ENCODE measurements around the gene JAK1. TPM values are rescaled to one million over a fixed set of nuclear protein-coding genes. Genes with fewer than 3 reads are reported as not detected.

JAK1 gene
- total RNA-seq, 1 experiment from 2014 or later, result 339 TPM

DNA sequence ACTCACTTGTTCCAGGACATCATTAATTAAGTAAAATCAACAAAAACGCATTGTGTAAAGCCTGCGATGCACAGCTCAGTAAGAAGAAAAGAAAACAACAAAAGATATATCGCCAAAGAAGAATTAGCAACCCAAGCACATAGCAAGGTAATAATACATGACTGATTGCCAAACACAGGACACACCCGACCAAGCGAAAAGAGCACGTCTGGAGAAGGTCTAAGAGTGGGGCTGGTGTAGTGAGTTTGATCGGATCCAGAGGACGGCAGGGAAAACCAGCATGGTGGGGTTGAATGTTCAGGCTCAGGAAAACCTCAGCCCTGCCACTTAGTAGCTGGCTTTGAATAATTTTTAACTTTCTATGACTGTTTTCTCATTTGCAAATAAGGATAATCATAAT lies 69.8 kb downstream of the JAK1 start:
- H3K4me1 ChIP-seq (ENCODE audit: insufficient read depth, low read length, poor library complexity, severe bottlenecking), result peaks cover 95% of the 10 kb centered on the region

GRCh38 chr1:64895500-64895899 lies 70.8 kb downstream of the JAK1 start:
- no peak for DNase-seq (ENCODE audit: low spot score)
- H3K27ac ChIP-seq (ENCODE audit: low read depth, low read length, poor library complexity, severe bottlenecking), result peak overlapping the region; percentile 92
- BruUV-seq (replicated peaks), result no TSS peak
- no peaks in the 10 kb centered on the region for H3K27me3 ChIP-seq (replicated peaks; ENCODE audit: insufficient read depth, low read depth, low read length, poor library complexity)
- CTCF ChIA-PET, result no interaction called here
- POLR2A ChIA-PET (ENCODE audit: low non-redundant PET), result interaction anchor here (0.6 kb wide), 1 partner anchor 9 kb away, joined by 3 read pairs; no protein-coding TSS in a partner anchor
- H3K36me3 ChIP-seq (ENCODE audit: insufficient read depth, low read length, poor library complexity, severe bottlenecking), result no peaks in the 10 kb centered on the region
- no peaks in the 10 kb centered on the region for H3K9me3 ChIP-seq (ENCODE audit: low read depth, low read length, poor library complexity, severe bottlenecking)
- intact Hi-C loops (cut with micrococcal nuclease; ENCODE audit: unreplicated experiment), result loop anchor here (10.0 kb wide), 1 partner anchor 129 kb away; no protein-coding TSS in a partner anchor
- TF ChIP-seq EZH2 (IDR thresholded peaks at IDR 0.05; ENCODE audit: borderline replicate concordance, low read depth, low read length, poor library complexity, severe bottlenecking) (no peak), CTCF (conservative IDR thresholded peaks at IDR 0.05; ENCODE audit: low read depth, low read length) (no peak)
- H3K4me1 ChIP-seq (ENCODE audit: insufficient read depth, low read length, poor library complexity, severe bottlenecking), result peaks cover 96% of the 10 kb centered on the region
- H3K4me3 ChIP-seq (ENCODE audit: low read depth, low read length, poor library complexity, severe bottlenecking), result no peak overlapping the region

More for the DNA sequence above, 69.8 kb downstream of the JAK1 start:
- ChIA-PET POLR2A (ENCODE audit: low non-redundant PET) (no interaction called here), CTCF (no interaction called here)
- Histone ChIP-seq H3K27ac (ENCODE audit: low read depth, low read length, poor library complexity, severe bottlenecking) (peak overlapping the region; percentile 92), H3K36me3 (ENCODE audit: insufficient read depth, low read length, poor library complexity, severe bottlenecking) (no peaks in the 10 kb centered on the region), H3K4me3 (ENCODE audit: low read depth, low read length, poor library complexity, severe bottlenecking) (no peak overlapping the region), H3K9me3 (ENCODE audit: low read depth, low read length, poor library complexity, severe bottlenecking) (no peaks in the 10 kb centered on the region), H3K27me3 (replicated peaks; ENCODE audit: insufficient read depth, low read depth, low read length, poor library complexity) (no peaks in the 10 kb centered on the region)
- no TSS peak for BruUV-seq (replicated peaks)
- no peak for DNase-seq (ENCODE audit: low spot score)
- intact Hi-C loops (cut with micrococcal nuclease; ENCODE audit: unreplicated experiment), result loop anchor here (10.0 kb wide), 1 partner anchor 128 kb away; no protein-coding TSS in a partner anchor
- TF ChIP-seq CTCF (conservative IDR thresholded peaks at IDR 0.05; ENCODE audit: low read depth, low read length), result no peak
- TF ChIP-seq EZH2 (IDR thresholded peaks at IDR 0.05; ENCODE audit: borderline replicate concordance, low read depth, low read length, poor library complexity, severe bottlenecking), result no peak

- ChIA-PET POLR2A (ENCODE audit: low non-redundant PET) (interaction anchor here (0.6 kb wide), 1 partner anchor 8 kb away, joined by 3 read pairs; no protein-coding TSS in a partner anchor), CTCF (no interaction called here)
- Histone ChIP-seq H3K4me3 (ENCODE audit: low read depth, low read length, poor library complexity, severe bottlenecking) (no peak overlapping the region), H3K27ac (ENCODE audit: low read depth, low read length, poor library complexity, severe bottlenecking) (peak overlapping the region; percentile 92), H3K9me3 (ENCODE audit: low read depth, low read length, poor library complexity, severe bottlenecking) (no peaks in the 10 kb centered on the region), H3K27me3 (replicated peaks; ENCODE audit: insufficient read depth, low read depth, low read length, poor library complexity) (no peaks in the 10 kb centered on the region), H3K4me1 (ENCODE audit: insufficient read depth, low read length, poor library complexity, severe bottlenecking) (peaks cover 98% of the 10 kb centered on the region), H3K36me3 (ENCODE audit: insufficient read depth, low read length, poor library complexity, severe bottlenecking) (no peaks in the 10 kb centered on the region)
- peak; percentile 45 for DNase-seq (ENCODE audit: low spot score)
- intact Hi-C loops (cut with micrococcal nuclease; ENCODE audit: unreplicated experiment), result loop anchor here (10.0 kb wide), 1 partner anchor 130 kb away; no protein-coding TSS in a partner anchor
- TF ChIP-seq CTCF (conservative IDR thresholded peaks at IDR 0.05; ENCODE audit: low read depth, low read length), result no peak
- TF ChIP-seq EZH2 (IDR thresholded peaks at IDR 0.05; ENCODE audit: borderline replicate concordance, low read depth, low read length, poor library complexity, severe bottlenecking), result no peak
- BruUV-seq (replicated peaks), result no TSS peak
These were observed 71.7 kb downstream of the JAK1 start for GRCh38 chr1:64894438-64895196.
